Measurements from ENCODE around the gene CDS1.
"Not testable (repeated sequence)": the region's sequence is repeated elsewhere in the genome, so short reads cannot be mapped to it uniquely, and the experiment has no call there.

CDS1 gene

DNA sequence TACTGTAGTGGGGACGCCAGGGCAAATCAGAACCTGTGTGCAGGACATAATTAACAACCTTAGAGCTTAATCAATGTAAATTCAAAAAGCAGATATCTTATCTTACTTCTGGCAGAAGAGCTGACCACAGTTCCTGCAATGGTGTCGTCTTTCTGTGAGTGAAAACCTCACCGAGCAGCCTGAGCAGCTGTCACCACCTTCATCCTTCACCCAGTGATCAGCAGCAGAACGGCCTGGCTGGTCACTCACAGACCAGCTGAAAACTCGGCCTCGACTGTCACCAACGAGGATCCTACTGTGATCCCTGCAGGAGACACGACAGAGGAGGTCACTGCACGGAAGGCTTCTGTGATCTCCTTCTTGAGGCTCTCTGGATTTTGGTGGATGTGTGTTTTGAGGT lies 94.2 kb downstream of the CDS1 start:
- no peak for DNase-seq

DNA sequence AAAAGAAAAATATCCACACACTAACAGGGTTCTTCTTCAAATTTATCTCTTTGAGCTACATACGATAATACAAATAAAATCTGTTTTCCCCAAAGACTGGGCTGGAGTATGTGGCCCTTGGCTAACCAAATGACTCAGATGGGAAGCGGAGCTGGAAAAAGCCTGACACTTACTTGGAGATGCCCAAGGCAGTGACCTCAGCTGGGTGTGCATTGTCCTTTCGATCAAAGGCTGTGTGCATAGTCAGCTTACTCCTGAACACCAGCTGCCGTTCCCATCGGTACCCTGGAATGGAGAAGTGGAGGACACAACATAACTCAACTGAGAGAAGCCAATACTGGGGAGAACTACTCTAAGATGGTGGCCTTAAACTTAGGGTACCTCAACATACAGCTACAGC lies 95.1 kb downstream of the CDS1 start:
- no peak for DNase-seq

DNA sequence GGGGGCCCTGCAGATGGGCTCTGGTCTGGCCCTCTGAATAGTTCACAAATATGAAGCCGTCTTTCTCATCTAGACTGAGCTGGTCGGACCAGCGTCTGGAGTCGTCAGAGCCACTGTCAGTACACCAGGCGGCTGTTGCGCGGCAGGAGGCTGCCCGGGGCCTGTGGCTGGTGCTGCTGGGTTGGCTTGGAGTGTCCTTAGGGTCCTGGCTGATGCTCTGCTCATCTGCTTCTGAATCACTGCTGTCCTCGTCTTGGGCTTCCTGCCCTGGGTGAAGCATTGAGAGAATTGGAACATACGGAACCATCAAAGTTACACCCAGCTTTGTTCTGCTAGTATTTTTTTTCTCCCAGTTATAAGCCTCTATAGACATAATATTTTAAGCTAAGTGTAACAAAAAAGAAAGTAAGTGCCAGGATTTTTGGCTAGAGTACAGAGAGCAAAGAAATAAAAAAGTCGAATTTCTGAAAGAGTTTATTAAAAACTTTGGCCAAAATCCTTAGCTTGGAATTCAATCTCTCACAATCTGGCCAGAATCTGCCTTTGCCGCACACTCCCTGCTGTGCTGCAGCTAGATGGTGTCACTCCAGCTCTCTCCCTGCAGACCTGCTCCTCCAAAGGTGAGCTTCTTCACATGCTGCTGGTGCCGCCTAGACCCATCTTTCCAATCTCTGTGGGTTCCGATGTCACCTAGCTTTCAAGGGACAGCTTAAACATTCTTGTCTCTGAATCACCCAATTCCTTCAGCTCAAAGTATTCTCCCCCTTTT lies 96.2 kb downstream of the CDS1 start:
- no peak for DNase-seq

DNA sequence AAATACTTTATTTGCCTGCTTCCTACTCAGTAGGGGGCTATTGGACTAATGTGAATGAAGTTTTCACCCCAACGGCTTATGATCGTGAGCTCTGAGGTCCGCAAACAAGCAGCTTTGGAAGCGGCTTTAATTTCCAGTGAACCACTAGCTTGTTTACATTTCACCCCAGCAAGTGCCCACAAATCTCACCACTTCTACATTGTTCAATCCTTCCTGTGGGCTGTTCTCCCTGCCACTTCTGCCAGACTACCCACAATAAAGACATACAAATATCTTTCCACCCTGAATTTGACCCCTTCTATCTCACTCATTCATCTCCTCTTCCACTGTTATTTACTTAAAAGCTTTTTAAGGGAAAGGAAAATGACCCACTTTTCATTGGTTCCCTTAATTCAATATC lies 98.0 kb downstream of the CDS1 start:
- peak; percentile 13 for DNase-seq

DNA sequence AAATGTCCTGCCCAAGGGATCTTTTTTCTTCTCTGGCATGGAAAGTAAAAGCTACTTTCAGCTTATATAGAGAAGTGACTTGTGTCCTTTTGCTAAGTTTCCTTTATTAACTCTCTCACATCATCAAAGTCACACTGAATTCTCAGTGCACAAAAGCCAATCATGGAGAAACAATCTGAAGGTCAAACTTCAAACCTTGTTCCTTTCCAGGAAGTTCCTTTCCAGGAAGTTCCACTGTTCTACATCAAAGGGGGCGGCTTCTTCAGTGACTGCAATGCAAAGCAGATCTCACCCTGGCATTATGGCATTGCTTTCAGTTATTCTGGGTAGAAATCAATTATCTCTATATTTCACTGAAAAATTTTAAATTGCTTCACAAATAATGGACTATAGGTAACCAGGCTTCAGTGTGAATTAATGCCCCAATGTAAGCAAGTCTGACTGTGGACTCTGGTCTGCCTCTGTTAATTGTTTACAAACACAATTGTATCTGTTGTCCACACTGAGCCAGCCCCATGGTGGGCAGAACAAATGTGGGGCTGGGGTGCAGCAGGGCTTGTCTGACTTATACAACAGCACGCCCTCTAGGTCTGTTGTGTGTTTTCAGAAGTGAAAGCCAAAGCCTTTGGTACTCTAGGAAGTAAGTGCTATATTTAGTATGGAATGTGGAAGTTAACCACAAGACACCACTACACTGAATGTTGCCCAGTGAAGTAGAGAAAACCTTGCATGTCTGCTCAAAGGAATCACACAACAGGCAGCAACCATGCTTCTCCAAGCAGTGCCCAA lies 98.8 kb downstream of the CDS1 start:
- peak; percentile 1 for DNase-seq

DNA sequence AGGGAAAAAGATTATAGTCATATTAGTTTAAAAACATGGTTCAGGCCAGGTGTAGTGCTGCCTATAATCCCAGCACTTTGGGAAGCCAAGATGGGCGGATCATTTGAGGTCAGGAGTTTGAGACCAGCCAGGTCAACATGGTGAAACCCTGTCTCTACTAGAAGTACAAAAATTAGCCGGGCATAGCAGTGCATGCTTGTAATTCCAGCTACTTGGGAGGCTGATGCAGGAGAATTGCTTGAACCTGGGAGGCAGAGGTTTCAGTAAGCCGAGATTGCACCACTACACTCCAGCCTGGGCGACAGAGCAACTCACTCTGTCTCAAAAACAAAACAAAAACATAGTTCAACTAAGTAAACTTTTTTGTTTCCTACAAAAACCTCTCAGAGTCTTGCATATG lies 99.7 kb downstream of the CDS1 start:
- DNase-seq = not testable (repeated sequence)

DNA sequence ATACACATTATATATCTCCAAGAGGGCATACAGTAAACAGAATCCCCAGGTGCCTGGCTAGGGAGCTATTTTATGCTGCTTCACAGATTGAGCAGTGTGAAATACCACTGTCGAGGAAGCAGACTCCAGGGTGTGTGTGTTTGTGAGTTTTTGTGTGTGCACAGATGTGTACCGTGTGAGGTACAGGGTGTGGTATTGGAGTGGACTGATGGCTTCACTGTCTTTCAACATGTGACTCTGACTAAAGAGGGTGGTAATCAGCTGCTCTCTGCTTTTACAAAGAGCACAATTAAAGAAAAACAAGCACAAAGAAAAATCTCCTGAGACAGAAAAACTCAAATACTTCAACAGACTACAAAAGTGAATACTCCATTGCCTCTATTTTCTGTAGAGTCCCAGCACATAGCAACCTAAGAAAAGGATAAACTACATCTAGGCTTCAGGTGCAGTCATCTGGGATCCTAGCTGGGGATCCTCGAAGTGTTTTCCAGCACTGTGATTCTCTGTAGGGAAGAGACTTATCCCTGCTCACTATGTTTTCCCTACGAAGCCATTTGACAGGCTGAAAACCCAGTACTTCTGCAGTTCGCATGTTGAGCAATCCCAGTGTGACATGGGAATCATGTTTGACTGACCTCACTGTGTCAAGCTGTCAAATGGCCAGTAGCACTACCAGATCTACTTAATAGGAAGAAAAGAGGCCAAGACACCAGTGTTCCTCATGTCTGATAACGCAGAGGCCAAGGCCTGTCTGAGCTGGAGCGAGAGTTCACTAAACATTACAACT lies 100.3 kb downstream of the CDS1 start:
- DNase-seq = no peak

DNA sequence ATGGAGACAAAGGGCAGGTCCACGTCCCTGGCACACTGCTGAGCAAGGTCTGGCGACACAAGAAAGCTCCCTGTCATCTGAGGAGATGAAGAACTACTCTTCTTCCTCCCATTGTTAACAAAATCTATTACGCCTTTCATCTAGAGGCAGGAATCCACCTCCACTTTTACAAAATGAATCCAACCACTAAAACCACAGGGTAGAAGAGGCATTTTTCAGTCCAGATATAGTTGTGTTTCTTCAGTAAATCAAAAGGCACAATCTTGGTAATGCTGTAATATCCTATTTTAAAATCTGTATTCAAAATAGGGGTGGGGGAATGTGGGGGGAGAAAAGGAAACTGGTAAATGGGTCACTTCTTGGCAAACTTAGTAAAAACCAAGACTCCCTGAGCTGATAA lies 101.4 kb downstream of the CDS1 start:
- DNase-seq = no peak

DNA sequence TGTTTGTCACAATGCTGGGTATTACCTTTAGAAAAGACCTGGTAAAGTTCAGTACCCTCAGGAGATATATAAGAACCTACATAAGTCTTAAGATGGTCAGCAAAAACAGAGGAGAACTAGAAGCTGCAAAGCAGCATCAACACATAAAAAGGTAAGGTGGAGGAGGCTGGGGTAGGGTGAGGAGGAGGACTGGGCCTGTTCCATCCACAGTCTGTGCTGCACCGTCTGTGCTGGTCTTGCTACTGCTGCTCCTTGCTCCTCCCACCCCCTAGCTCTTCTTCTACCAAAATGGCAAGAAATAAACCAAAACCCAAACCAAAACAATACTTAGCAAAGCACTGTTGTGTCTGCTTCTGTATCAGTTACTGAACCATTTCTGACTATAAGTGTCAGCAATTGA lies 102.2 kb downstream of the CDS1 start:
- DNase-seq = peak; percentile 13

DNA sequence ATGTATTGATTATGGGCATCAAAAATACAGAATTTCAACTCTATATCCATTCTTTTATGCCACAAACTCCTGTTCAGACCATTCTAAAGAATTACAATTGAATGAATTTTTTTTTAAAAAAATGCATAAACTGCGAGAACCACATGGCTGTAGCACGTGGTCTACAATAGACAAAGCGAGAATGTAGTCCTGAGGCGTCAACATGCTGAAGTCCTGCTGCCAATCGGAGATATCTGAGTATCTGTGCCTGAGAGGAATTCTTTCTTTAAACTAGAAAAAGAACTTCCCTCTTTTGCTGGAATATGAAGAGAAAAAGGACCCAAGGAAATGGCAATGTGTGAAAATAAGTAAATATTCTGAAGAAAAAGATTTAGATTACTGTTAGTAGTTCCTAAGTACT lies 105.7 kb downstream of the CDS1 start:
- no peak for DNase-seq

DNA sequence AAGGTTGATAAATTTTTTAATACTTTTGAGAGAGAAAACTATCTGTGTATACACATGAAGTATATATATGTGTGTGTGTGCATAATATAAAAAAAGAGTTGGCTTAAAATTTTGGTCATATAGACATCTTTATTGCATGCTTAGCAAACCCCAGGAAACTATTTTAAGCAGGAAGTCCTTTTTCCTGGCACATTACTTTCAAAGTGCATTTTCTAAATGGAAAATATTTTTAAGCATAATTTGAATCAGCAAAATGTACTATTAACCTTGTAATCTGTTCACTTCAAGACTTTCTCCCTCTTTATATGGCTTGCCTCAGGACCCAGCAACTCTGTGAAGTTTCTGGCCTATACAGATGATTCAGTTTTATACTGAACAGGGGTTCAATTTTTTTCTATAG lies 106.3 kb downstream of the CDS1 start:
- no peak for DNase-seq

DNA sequence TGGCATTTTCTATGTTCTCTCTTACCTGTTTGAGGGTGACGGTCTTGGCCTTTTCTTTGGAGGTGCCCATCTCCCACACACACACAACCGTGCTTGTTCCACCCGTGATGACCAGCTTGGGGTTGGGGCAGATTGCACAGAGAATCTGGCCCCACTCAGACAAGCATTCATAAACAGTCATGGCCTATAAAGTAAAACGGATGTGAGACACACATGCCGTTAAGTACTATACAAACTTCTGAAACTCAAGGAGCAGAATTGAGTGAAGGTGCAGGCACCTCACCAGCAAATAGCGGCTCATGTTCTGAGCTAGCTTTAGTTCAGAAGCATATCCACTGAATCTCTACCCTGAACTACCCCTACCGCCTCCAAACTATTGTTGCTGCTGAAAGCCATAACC lies 107.6 kb downstream of the CDS1 start:
- DNase-seq = no peak

DNA sequence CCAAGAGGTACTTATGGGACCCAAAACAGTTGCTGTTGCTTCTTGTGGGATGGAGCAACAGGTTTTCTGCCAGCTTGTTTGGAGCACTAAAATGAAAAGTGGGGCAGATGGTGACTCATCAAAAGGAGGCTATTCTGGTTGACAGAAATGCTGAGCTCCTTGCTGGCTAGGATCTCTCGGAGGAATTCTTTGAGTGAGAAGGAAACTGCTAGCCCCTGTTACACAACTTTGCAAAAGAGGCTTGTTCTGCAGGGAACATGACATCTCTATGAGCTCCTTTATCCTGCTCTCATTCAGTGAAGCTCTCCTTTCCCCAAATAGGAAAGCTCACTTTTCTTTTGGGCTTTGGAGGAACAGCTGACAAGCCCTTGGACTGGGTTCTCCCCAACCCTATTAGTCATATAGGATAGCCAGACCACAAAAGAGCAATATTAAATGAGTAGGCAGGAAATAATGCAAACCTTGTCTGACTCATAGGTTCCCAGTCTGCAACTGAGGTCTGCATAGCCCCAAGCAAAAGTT lies 108.3 kb downstream of the CDS1 start:
- DNase-seq = no peak

DNA sequence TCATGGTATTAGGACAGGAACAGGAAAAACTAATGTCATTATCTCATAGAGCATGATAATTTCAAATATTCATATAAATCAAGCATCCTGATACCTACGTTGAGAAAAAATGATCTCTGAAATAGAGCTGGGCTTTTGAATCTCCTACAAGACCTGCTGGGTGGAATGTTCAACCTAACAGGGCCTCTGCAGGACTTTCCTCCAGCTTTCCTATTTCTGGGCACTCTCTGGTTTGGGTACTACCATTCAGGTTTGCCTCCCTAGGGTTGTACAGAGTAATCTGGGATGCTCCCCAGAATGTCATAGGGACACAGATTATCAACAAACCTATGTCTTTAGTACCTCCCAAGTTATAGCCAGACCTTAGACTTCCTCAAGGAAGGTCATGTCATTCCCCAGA lies 108.9 kb downstream of the CDS1 start:
- DNase-seq = no peak

DNA sequence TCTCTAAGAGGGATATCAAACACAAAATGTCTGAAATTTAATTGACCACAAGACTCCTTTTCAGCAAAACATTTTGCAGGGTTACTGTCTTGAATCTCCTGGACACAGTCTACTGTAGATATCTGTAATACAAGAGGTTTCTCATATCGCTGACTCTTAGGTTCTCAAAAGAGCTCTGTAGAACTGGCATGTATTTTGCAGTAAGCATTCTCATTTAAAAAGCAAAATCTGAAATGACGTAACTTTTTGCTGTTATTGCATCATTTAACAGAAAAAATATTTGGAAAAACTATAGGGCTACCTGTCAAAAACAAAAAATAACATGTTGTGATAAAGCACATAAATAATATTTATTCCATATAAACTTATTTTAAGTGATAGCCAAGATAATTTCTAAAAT lies 114.2 kb downstream of the CDS1 start:
- DNase-seq = no peak

DNA sequence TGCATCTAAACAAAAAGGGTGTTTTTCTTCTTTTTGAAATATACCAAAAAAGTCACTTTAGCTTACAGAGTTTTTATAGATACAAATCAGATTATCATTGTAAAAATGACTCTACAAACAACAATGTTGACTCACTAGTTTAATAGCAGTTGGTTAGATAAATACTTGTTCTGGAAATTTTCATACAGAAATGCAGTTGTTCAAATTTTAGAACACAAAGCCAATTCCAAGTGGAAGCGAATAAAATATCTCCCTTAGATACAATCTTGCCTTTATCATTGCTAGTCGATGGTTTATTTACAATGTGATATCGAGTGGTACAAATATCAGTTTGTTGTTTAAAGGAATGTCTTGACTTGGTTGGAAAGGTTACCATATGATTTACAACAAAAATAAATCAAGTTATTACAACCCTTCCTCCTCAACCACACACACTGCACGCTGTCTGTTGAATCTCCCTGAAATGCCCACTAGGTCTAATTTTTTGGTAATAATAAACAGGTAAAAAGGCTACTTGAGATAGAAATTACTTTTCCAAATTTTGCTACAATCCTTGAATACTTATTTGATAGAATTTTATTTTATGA lies 114.8 kb downstream of the CDS1 start:
- DNase-seq = no peak

DNA sequence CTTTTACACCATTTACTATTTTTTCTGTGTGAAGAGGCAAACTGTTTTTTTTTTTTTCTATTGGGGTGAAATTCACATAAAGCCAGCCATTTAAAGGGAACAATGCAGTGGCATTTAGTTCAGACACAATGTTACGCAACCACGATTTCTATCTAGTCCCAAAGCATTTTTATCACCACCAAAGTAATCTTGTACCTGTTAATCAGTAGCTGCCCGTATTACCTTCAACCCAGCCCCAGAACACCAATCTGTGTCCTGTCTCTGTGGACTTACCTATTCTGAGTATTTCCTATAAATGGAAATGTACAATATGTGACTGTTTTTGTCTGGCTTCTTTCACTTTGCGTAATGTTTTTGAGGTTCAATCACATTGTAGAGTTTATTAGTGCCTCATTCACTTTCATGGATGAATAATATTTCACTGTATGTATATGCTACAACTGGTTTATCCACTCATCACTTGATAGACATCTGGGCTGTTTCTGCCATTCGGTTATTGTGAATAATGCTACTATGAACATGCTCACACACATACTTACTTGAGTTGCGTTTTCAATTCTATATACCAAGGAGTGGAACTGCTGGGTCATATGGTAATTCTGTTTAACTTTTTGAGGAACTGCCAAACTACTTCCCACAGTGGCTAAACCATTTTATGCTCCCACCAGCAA lies 116.2 kb downstream of the CDS1 start:
- no peak for DNase-seq

All from NCI-H69 (cell line).